Psoas muscle (tissue), 8 donors: ENCODE measurements around the gene SDHAF2. TPM values are rescaled to one million over a fixed set of nuclear protein-coding genes. Genes with fewer than 3 reads are reported as not detected.

Source experiments
- ATAC-seq, 4 donors: fragments of 200-7000 bp; cut with Tn5 transposase; one replicate each; pipeline ENCODE4 v1.9.1; 2020; ENCODE audit warnings: moderate library complexity in 3 of 4, mild to moderate bottlenecking in 2 of 4
- DNase-seq, 2 donors: peaks; one replicate each; pipeline ENCODE4 v3.0.0-alpha.2; 2020
- H3K27ac ChIP-seq: fragments of 200-600 bp; one replicate; pipeline ENCODE4 v1.8.0; 2022
- H3K27me3 ChIP-seq, 3 donors: fragments of 200-600 bp in 1 of 3; one replicate each; pipeline versions ENCODE4 v1.6.1 to v1.8.0; 2013 to 2022; ENCODE audit warnings: low read length in 2 of 3, mild to moderate bottlenecking in 2 of 3, moderate library complexity in 1 of 3; ENCODE audit not compliant: insufficient read depth in 3 of 3
- H3K36me3 ChIP-seq, 2 donors: fragments of 200-600 bp in 1 of 2; one replicate each; pipeline versions ENCODE4 v1.6.1 to v1.8.0; 2013 to 2022; ENCODE audit warnings: low read depth in 1 of 2, mild to moderate bottlenecking in 1 of 2, moderate library complexity in 1 of 2; ENCODE audit not compliant: insufficient read depth in 1 of 2
- H3K4me1 ChIP-seq: fragments of 200-600 bp; one replicate; pipeline ENCODE4 v1.8.0; 2022
- H3K4me3 ChIP-seq: fragments of 200-600 bp; one replicate; pipeline ENCODE4 v1.8.0; 2022; ENCODE audit warnings: mild to moderate bottlenecking
- H3K9me3 ChIP-seq: fragments of 200-600 bp; one replicate; pipeline ENCODE4 v1.8.0; 2022
- WGBS, 3 donors: extraction: QIAGEN DNeasy Blood & Tissue Kit; methylation state at CpG; one replicate each; pipeline versions ENCODE4 v1.1.6 to v1.1.7; 2013; 5-methylcytosine and 5-hydroxymethylcytosine counted together
- intact Hi-C, 2 donors: fragments of 100-400 bp; cut with DNase I; formaldehyde crosslinking; loops; one replicate each; pipeline versions ENCODE4 v1.11.0 to v1.14.2; 2022
- polyA plus RNA-seq, 3 donors: library from polyadenylated mRNA; stranded (reverse); fragments of 200-250 nt; gene quantifications; one replicate each; pipeline ENCODE4 v1.2.3, GENCODE V29; 2013
- total RNA-seq, 4 donors: library from RNA; stranded (reverse); fragmentation: NEBNext Ultra II Directional in 2 of 4; extraction: Animal tissue kit (Norgen Biotek cat#: 25700) in 2 of 4; gene quantifications; one replicate each; pipeline versions ENCODE4 v1.2.1 to v1.2.4, GENCODE V29; 2021 to 2023
- TF ChIP-seq, protein P1 (sequence below): fragments of 200-600 bp; IDR thresholded peaks from one replicate; pipeline ENCODE4 v1.8.0; 2022; ENCODE audit warnings: antibody characterized with exemption
- donor health status: healthy with polysubstance abuse.
- donor health status: DM: no; HTN: no; CAD: no; lungs with moderate emphysema.
- donor health status: Bipolar disorder and iron deficiency.
- donor health status: healthy.
- donor health status: DM: yes; HTN: yes; CAD: no.
- donor health status: DM: no; HTN: no; CAD: no.
- donor health status: DM: no; HTN: no; CAD: no.
- donor health status: DM: yes; HTN: yes; CAD: no.

The SDHAF2 gene
- total and polyA plus RNA-seq, 7 donors: 29.4 to 103 (median 45.2) TPM

DNA sequence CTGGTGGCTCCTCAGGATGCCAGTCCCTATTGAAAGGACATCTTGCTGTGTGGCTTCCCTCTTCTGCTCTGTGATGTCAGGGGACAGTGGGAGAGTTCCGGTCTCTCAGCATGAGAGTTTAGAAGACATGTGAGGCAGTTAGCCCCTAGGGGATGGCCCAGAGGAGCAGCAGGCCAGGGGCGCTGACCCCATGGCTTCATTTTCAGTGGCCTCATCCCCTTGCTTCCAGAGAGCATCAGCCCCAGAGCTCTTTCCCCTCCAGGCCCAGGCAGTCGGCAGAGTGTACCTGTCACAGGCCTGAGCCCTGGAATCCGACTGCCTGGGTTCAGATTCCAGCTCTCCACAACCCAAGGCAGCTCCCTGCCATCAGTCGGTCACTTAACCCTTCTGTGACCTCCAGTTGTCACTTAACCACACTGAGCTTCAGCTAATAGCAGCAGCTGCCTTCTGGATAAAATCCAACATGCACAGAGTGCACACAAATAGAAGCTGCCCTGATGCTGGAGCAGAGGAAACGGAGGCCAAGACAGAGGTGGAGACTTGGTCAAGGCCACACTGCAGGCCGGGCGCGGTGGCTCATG lies 64.5 kb downstream of the SDHAF2 start:
- H3K4me1 ChIP-seq: peaks cover 10% of the 10 kb centered on the region
- H3K27me3 ChIP-seq: peaks cover 0 to 3% (median 0%) of the 10 kb centered on the region in 3 donors
- DNase-seq (no peak), ATAC-seq (peak; percentile 24 to 53 (median 39))
- no peaks in the 10 kb centered on the region for H3K36me3 ChIP-seq
- 26 to 50% (median 34%) methylated on average over 9 of the region's 9 CpGs for WGBS, 3 donors
- no peaks in the 10 kb centered on the region for H3K9me3 ChIP-seq
- TF ChIP-seq, protein P1, sequence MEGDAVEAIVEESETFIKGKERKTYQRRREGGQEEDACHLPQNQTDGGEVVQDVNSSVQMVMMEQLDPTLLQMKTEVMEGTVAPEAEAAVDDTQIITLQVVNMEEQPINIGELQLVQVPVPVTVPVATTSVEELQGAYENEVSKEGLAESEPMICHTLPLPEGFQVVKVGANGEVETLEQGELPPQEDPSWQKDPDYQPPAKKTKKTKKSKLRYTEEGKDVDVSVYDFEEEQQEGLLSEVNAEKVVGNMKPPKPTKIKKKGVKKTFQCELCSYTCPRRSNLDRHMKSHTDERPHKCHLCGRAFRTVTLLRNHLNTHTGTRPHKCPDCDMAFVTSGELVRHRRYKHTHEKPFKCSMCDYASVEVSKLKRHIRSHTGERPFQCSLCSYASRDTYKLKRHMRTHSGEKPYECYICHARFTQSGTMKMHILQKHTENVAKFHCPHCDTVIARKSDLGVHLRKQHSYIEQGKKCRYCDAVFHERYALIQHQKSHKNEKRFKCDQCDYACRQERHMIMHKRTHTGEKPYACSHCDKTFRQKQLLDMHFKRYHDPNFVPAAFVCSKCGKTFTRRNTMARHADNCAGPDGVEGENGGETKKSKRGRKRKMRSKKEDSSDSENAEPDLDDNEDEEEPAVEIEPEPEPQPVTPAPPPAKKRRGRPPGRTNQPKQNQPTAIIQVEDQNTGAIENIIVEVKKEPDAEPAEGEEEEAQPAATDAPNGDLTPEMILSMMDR: no peak
- no peak overlapping the region for H3K4me3 ChIP-seq
- no peak overlapping the region for H3K27ac ChIP-seq
- intact Hi-C loops: no loop called here

DNA sequence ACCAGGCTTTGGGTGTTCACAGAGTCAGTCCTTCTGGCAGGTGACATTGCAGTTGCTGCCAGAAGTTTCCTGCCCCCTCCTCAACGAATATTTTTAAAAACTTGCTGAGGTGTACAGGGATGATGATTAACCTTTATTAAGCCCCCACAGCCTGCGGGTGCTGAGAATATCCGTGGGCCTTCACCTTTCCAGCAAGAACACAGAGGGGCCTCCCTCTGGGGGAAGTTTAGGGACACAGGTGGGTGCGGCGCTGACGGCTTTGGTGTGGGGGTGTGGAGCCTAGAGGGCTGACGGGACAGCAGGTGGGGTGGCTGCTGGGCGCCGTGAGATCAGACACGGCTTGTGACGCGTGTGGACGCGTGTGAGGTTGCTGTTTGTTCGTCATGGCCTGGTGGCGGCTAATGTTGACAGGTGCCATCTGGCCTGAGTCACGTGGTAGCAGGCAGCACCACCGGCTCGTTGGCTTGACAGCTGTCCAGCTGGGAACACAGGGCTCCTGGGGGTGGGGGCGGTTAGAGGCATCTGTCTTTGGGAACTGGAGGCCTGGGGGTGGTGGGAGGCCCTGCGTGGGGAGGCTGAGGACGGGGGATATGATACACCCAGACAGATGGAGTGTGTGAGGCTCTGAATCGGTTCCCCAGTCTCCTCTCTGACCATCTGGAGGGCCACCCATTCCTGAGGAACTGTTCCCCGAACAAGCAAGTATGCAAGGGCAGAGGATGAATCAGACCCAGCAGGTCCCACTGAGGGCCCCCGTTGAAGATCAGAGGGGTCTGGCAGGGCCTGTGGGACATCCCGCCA lies 66.1 kb downstream of the SDHAF2 start:
- Histone ChIP-seq H3K9me3 (no peaks in the 10 kb centered on the region), H3K4me3 (no peak overlapping the region), H3K27ac (no peak overlapping the region), H3K4me1 (peaks cover 10% of the 10 kb centered on the region), H3K36me3 (no peaks in the 10 kb centered on the region), H3K27me3 (peaks cover 0 to 3% (median 0%) of the 10 kb centered on the region in 3 donors)
- intact Hi-C loops: no loop called here
- 36 to 50% (median 37%) methylated on average over 26 of the region's 26 CpGs for WGBS, 3 donors
- DNase-seq: peak in 1 of 2 donors; percentile 38
- TF ChIP-seq, protein P1: no peak
- ATAC-seq: peak; percentile 77 to 82 (median 80)

Other genes starting within 250 kb of the SDHAF2 start
- gene PGA3, start 226.6 kb upstream of the SDHAF2 start, total RNA-seq: under 1 TPM in 1 of 4 donors, not detected in 3; 0.84 TPM
- 1 to 10 TPM in 2 of 3 donors, under 1 TPM in 1; 0.29 to 1.1 (median 1.1) TPM for gene PGA3, start 226.6 kb upstream of the SDHAF2 start, polyA plus RNA-seq
- gene PGA4, start 207.8 kb upstream of the SDHAF2 start, total RNA-seq: 1 to 10 TPM in 1 of 4 donors, under 1 TPM in 1, not detected in 2; 0.57 to 1.4 TPM
- gene PGA4, start 207.8 kb upstream of the SDHAF2 start, polyA plus RNA-seq: 1 to 10 TPM in 1 of 3 donors, under 1 TPM in 2; 0.08 to 1.1 (median 0.48) TPM
- under 1 TPM in 2 of 4 donors, not detected in 2; 0.19 to 0.42 TPM for gene PGA5, start 188.9 kb upstream of the SDHAF2 start, total RNA-seq
- under 1 TPM in 2 of 3 donors, not detected in 1; 0.17 to 0.44 TPM for gene PGA5, start 188.9 kb upstream of the SDHAF2 start, polyA plus RNA-seq
- gene VWCE, start 134.8 kb upstream of the SDHAF2 start, total RNA-seq: 1 to 10 TPM in 2 of 4 donors, under 1 TPM in 2; 0.84 to 1.4 (median 1.1) TPM
- gene VWCE, start 134.8 kb upstream of the SDHAF2 start, polyA plus RNA-seq: under 1 TPM; 0.23 to 0.57 (median 0.43) TPM
- 100 to 1,000 TPM; 156 to 187 (median 175) TPM for gene DDB1, start 97.0 kb upstream of the SDHAF2 start, total RNA-seq
- 100 to 1,000 TPM; 111 to 161 (median 131) TPM for gene DDB1, start 97.0 kb upstream of the SDHAF2 start, polyA plus RNA-seq
- gene TKFC, start 96.9 kb upstream of the SDHAF2 start, total RNA-seq: 10 to 100 TPM; 10.9 to 30.4 (median 16.5) TPM
- gene TKFC, start 96.9 kb upstream of the SDHAF2 start, polyA plus RNA-seq: 10 to 100 TPM in 1 of 3 donors, 1 to 10 TPM in 2; 7.2 to 17.6 (median 7.5) TPM
- gene CYB561A3, start 68.2 kb upstream of the SDHAF2 start, total RNA-seq: 10 to 100 TPM; 10.3 to 20.6 (median 17.5) TPM
- gene CYB561A3, start 68.2 kb upstream of the SDHAF2 start, polyA plus RNA-seq: 10 to 100 TPM in 2 of 3 donors, 1 to 10 TPM in 1; 7.7 to 25.1 (median 12.1) TPM
- gene TMEM138, start 67.8 kb upstream of the SDHAF2 start, total RNA-seq: 10 to 100 TPM; 12.9 to 28.9 (median 21.0) TPM
- 10 to 100 TPM; 25.2 to 37.0 (median 31.5) TPM for gene TMEM138, start 67.8 kb upstream of the SDHAF2 start, polyA plus RNA-seq
- 1 to 10 TPM; 3.5 to 6.4 (median 4.8) TPM for gene TMEM216, start 37.5 kb upstream of the SDHAF2 start, total RNA-seq
- 10 to 100 TPM in 2 of 3 donors, 1 to 10 TPM in 1; 5.6 to 18.0 (median 10.8) TPM for gene TMEM216, start 37.5 kb upstream of the SDHAF2 start, polyA plus RNA-seq
- 10 to 100 TPM; 51.1 to 66.2 (median 55.4) TPM for gene CPSF7, start 149 bp upstream of the SDHAF2 start, total RNA-seq
- gene CPSF7, start 149 bp upstream of the SDHAF2 start, polyA plus RNA-seq: 10 to 100 TPM; 28.2 to 48.2 (median 39.9) TPM
- under 1 TPM in 3 of 4 donors, not detected in 1; 0.27 to 0.69 (median 0.64) TPM for gene LRRC10B, start 78.6 kb downstream of the SDHAF2 start, total RNA-seq
- gene LRRC10B, start 78.6 kb downstream of the SDHAF2 start, polyA plus RNA-seq: 1 to 10 TPM in 1 of 3 donors, under 1 TPM in 2; 0.24 to 2.1 (median 0.40) TPM
- gene SYT7, start 151.0 kb downstream of the SDHAF2 start, total RNA-seq: 1 to 10 TPM; 1.9 to 2.8 (median 2.1) TPM
- 1 to 10 TPM in 2 of 3 donors, under 1 TPM in 1; 0.96 to 3.5 (median 1.4) TPM for gene SYT7, start 151.0 kb downstream of the SDHAF2 start, polyA plus RNA-seq